Measurements from ENCODE around the gene SPPL2B. TPM values are rescaled to one million over a fixed set of nuclear protein-coding genes. Genes with fewer than 3 reads are reported as not detected.

Gene SPPL2B
- total and polyA plus RNA-seq, 9 donors, result 1.5 to 66.6 (median 47.9) TPM

GRCh38 chr19:2340496-2341243 lies 12.2 kb downstream of the SPPL2B start:
- Histone ChIP-seq H3K27ac (no peak overlapping the region), H3K36me3 (no peaks in the 10 kb centered on the region), H3K27me3 (no peaks in the 10 kb centered on the region), H3K9me3 (no peaks in the 10 kb centered on the region), H3K4me3 (no peak overlapping the region), H3K4me1 (ENCODE audit: insufficient read depth) (peaks cover 4% of the 10 kb centered on the region)
- peak in 1 of 5 donors; percentile 12 for DNase-seq
- WGBS, 3 donors, result 88 to 93% (median 92%) methylated on average over 36 to 38 of the region's 38 CpGs
- no peak for TF ChIP-seq CTCF (IDR thresholded peaks at IDR 0.05)
- TF ChIP-seq POLR2A (IDR thresholded peaks at IDR 0.05), result no peak
- TF ChIP-seq EP300 (IDR thresholded peaks at IDR 0.05), result no peak
- intact Hi-C loops (cut with DNase I), result no loop called here

- Histone ChIP-seq H3K9me3 (no peaks in the 10 kb centered on the region), H3K36me3 (no peaks in the 10 kb centered on the region), H3K4me1 (ENCODE audit: insufficient read depth) (peaks cover 6% of the 10 kb centered on the region), H3K4me3 (no peak overlapping the region), H3K27ac (no peak overlapping the region), H3K27me3 (no peaks in the 10 kb centered on the region)
- intact Hi-C loops (cut with DNase I), result no loop called here
- DNase-seq, result no peak
- no peak for TF ChIP-seq EP300 (IDR thresholded peaks at IDR 0.05)
- TF ChIP-seq POLR2A (IDR thresholded peaks at IDR 0.05), result no peak
- TF ChIP-seq CTCF (IDR thresholded peaks at IDR 0.05), result no peak
- 80 to 87% (median 83%) methylated on average over 21 to 24 of the region's 24 CpGs for WGBS, 3 donors
Measured at GRCh38 chr19:2341244-2341751, 12.8 kb downstream of the SPPL2B start.

GRCh38 chr19:2341982-2342381 lies 13.5 kb downstream of the SPPL2B start:
- WGBS, 3 donors, result 91% methylated on average over 15 of the region's 15 CpGs
- no peaks in the 10 kb centered on the region for H3K36me3 ChIP-seq
- intact Hi-C loops (cut with DNase I), result no loop called here

GRCh38 chr19:2342656-2343288 lies 14.3 kb downstream of the SPPL2B start:
- TF ChIP-seq CTCF (IDR thresholded peaks at IDR 0.05) (no peak), EP300 (IDR thresholded peaks at IDR 0.05) (no peak), POLR2A (IDR thresholded peaks at IDR 0.05) (no peak)
- peak in 1 of 5 donors; percentile 18 for DNase-seq
- H3K27ac ChIP-seq, result no peak overlapping the region
- no peaks in the 10 kb centered on the region for H3K9me3 ChIP-seq
- H3K27me3 ChIP-seq, result no peaks in the 10 kb centered on the region
- WGBS, 3 donors, result 90 to 93% (median 91%) methylated on average over 28 to 29 of the region's 29 CpGs
- no peaks in the 10 kb centered on the region for H3K36me3 ChIP-seq
- intact Hi-C loops (cut with DNase I), result no loop called here
- no peak overlapping the region for H3K4me3 ChIP-seq
- peaks cover 2% of the 10 kb centered on the region for H3K4me1 ChIP-seq (ENCODE audit: insufficient read depth)

More at GRCh38 chr19:2341982-2342381, 13.5 kb downstream of the SPPL2B start:
- TF ChIP-seq EP300 (IDR thresholded peaks at IDR 0.05), result no peak
- no peak for TF ChIP-seq POLR2A (IDR thresholded peaks at IDR 0.05)
- no peak for TF ChIP-seq CTCF (IDR thresholded peaks at IDR 0.05)
- Histone ChIP-seq H3K4me1 (ENCODE audit: insufficient read depth) (peaks cover 6% of the 10 kb centered on the region), H3K27ac (no peak overlapping the region), H3K27me3 (no peaks in the 10 kb centered on the region), H3K4me3 (no peak overlapping the region), H3K9me3 (no peaks in the 10 kb centered on the region)
- peak in 1 of 5 donors; percentile 14 for DNase-seq

All from ovary (tissue), 9 donors.